ENCODE measurements around the gene ROBO4.

DNA sequence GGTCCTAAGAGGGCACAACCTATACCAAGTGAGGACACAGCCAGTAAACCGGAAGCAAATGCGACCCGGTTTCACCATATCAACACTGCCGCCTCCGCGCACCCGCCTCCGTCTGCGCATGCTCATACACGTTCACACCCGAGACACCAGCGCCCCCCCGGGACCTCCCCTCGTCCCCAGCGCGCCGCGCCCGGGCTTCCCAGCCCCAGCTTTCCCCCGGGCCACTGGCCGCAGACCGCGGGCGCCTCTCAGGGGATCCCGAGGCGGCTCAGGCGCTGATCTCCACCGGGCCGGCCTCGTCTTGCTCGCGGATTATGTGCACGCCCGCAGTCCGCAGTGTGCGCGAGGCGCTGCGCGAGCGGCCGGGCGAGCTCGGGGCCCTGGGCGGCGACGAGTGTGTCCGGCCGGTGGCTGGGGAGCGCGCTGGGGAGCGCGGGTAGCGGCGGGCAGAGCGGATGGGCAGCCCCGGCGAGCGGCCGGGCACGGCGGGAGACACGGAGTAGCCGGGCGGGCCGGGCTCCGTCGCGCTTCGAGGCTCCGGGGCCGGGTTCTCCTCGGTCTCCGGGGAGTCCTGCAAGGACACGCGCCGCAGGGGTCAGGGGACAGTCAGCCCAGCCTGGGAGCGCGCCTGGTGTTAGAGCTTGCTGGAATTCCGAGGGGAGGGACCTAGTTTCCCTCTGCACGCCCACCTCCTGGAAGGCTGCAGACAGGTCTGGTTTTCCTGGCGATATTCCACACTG is 23.4 kb upstream of the ROBO4 start:
- no peak for TF ChIP-seq CTCF (IDR thresholded peaks at IDR 0.05)
- no peak for TF ChIP-seq POLR2A (IDR thresholded peaks at IDR 0.05)

Data from lower leg skin (tissue), 3 donors.